Measurements from ENCODE around the gene GBX1.
A peak's percentile ranks its signal among the peaks of the same experiment; 100 is the strongest.

GBX1 gene

GRCh38 chr7:151114151-151115090, 53.1 kb downstream of the GBX1 start:
- DNase-seq (ENCODE audit: low spot score), result no peak

GRCh38 chr7:151113344-151114150, 53.9 kb downstream of the GBX1 start:
- no peak for DNase-seq (ENCODE audit: low spot score)

GRCh38 chr7:151110941-151111645, 56.4 kb downstream of the GBX1 start:
- DNase-seq (ENCODE audit: low spot score), result peak; percentile 79

GRCh38 chr7:151110236-151110940, 57.1 kb downstream of the GBX1 start:
- DNase-seq (ENCODE audit: low spot score), result no peak

- no peak for DNase-seq (ENCODE audit: low spot score)
Measured at GRCh38 chr7:151109094-151110048, 58.1 kb downstream of the GBX1 start.

- DNase-seq (ENCODE audit: low spot score), result no peak
Measured at GRCh38 chr7:151107882-151108281, 59.6 kb downstream of the GBX1 start.

GRCh38 chr7:151104411-151105235, 62.9 kb downstream of the GBX1 start:
- no peak for DNase-seq (ENCODE audit: low spot score)

- no peak for DNase-seq (ENCODE audit: low spot score)
Measured at GRCh38 chr7:151103973-151104372, 63.5 kb downstream of the GBX1 start.

- no peak for DNase-seq (ENCODE audit: low spot score)
Measured at GRCh38 chr7:151102991-151103390, 64.5 kb downstream of the GBX1 start.

GRCh38 chr7:151101621-151102396, 65.7 kb downstream of the GBX1 start:
- no peak for DNase-seq (ENCODE audit: low spot score)

- no peak for DNase-seq (ENCODE audit: low spot score)
Measured at GRCh38 chr7:151100921-151101320, 66.6 kb downstream of the GBX1 start.

GRCh38 chr7:151099486-151100211, 67.8 kb downstream of the GBX1 start:
- DNase-seq (ENCODE audit: low spot score), result no peak
